COLO668 (cell line): Measurements from ENCODE around the gene CHST13.
"Not testable (repeated sequence)": the region's sequence is repeated elsewhere in the genome, so short reads cannot be mapped to it uniquely, and the experiment has no call there.

Experiments
- DNase-seq: peaks from one replicate; lab custom pipeline; 2025; ENCODE audit not compliant: unreplicated experiment; lab: John Stamatoyannopoulos, UW

CHST13 gene

GRCh38 chr3:126525091-126525852 lies 1.3 kb downstream of the CHST13 start:
- no peak for DNase-seq

GRCh38 chr3:126525853-126526667 lies 2.1 kb downstream of the CHST13 start:
- no peak for DNase-seq

- DNase-seq = no peak
These were observed 2.7 kb downstream of the CHST13 start for GRCh38 chr3:126526668-126527005.

GRCh38 chr3:126527006-126527405 lies 3.1 kb downstream of the CHST13 start:
- DNase-seq = no peak

GRCh38 chr3:126527455-126528211 lies 3.7 kb downstream of the CHST13 start:
- no peak for DNase-seq

GRCh38 chr3:126528419-126528799 lies 4.5 kb downstream of the CHST13 start:
- no peak for DNase-seq

- no peak for DNase-seq
These were observed 5.0 kb downstream of the CHST13 start for GRCh38 chr3:126528800-126529541.

GRCh38 chr3:126529585-126530170 lies 5.7 kb downstream of the CHST13 start:
- no peak for DNase-seq

- DNase-seq = no peak
These were observed 6.5 kb downstream of the CHST13 start for GRCh38 chr3:126530171-126531050.

GRCh38 chr3:126531051-126531330 lies 7.0 kb downstream of the CHST13 start:
- no peak for DNase-seq

- DNase-seq = no peak
These were observed 9.6 kb downstream of the CHST13 start for GRCh38 chr3:126533506-126533905.

- not testable (repeated sequence) for DNase-seq
These were observed 10.8 kb downstream of the CHST13 start for GRCh38 chr3:126534716-126535115.

GRCh38 chr3:126535636-126536035 lies 11.7 kb downstream of the CHST13 start:
- no peak for DNase-seq

- no peak for DNase-seq
These were observed 12.2 kb downstream of the CHST13 start for GRCh38 chr3:126536126-126536525.

GRCh38 chr3:126537116-126537729 lies 13.3 kb downstream of the CHST13 start:
- no peak for DNase-seq

- DNase-seq = no peak
These were observed 13.9 kb downstream of the CHST13 start for GRCh38 chr3:126537730-126538281.

GRCh38 chr3:126538316-126538715 lies 14.4 kb downstream of the CHST13 start:
- DNase-seq = no peak

GRCh38 chr3:126538966-126539365 lies 15.0 kb downstream of the CHST13 start:
- no peak for DNase-seq

- no peak for DNase-seq
These were observed 15.7 kb downstream of the CHST13 start for GRCh38 chr3:126539558-126540250.
